ENCODE data around the gene RLF.

DNA sequence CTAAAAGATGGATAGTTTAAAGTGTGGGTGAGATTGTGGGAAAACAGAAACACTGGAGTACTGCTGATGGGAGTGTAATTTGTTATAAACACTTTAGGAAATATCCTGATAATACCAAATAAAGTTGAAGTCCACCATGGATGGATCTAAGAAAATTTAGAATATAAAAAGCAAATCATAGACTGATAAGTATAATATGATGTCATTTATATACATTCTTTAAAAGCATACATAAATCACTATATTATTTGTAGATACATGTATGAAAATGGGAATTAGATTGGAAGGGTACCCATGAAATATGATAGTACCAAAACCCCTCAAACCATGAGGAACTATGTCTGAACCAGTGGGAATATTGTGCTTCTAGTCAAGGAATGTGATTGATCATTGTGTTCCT, 104.7 kb downstream of the RLF start:
- no peak for TF ChIP-seq POLR2A (IDR thresholded peaks at IDR 0.05; ENCODE audit: extremely low read depth, insufficient read length)
- TF ChIP-seq, protein P1, sequence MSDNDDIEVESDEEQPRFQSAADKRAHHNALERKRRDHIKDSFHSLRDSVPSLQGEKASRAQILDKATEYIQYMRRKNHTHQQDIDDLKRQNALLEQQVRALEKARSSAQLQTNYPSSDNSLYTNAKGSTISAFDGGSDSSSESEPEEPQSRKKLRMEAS (IDR thresholded peaks at IDR 0.05; ENCODE audit: low read depth, low read length), result no peak
- TF ChIP-seq, protein P2, sequence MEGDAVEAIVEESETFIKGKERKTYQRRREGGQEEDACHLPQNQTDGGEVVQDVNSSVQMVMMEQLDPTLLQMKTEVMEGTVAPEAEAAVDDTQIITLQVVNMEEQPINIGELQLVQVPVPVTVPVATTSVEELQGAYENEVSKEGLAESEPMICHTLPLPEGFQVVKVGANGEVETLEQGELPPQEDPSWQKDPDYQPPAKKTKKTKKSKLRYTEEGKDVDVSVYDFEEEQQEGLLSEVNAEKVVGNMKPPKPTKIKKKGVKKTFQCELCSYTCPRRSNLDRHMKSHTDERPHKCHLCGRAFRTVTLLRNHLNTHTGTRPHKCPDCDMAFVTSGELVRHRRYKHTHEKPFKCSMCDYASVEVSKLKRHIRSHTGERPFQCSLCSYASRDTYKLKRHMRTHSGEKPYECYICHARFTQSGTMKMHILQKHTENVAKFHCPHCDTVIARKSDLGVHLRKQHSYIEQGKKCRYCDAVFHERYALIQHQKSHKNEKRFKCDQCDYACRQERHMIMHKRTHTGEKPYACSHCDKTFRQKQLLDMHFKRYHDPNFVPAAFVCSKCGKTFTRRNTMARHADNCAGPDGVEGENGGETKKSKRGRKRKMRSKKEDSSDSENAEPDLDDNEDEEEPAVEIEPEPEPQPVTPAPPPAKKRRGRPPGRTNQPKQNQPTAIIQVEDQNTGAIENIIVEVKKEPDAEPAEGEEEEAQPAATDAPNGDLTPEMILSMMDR (IDR thresholded peaks at IDR 0.05; ENCODE audit: low read depth, low read length), result no peak
